ENCODE results near the gene GRIK4. TPM values are rescaled to one million over a fixed set of nuclear protein-coding genes. Genes with fewer than 3 reads are reported as not detected.

Gene GRIK4
- total and polyA plus RNA-seq, 2 donors (not counting 3 experiments of a cell fraction or from before 2014, with no cell fraction given): 0.81 to 1.6 TPM

DNA sequence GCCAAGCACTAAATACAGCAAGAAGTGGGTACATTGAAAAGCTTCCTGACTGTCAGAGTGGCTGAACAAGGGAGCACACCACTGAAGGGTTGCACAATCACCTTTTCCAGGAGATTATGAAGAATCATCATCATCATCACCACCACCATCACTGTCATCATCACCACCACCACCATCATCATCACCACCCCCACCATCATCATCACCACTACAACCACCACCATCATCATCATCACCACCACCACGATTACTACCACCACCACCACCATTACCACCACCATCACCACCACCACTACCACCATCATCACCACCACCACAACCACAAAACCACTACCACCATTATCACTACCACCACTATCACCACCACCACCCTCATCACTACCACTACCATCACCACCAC is 364.4 kb downstream of the GRIK4 start:
- FAIRE-seq: no peak
- DNase-seq (ENCODE audit: low read depth, low spot score): no peak
- no peaks in the 10 kb centered on the region for H3K27me3 ChIP-seq (ENCODE audit: control insufficient read depth in 2 of 2, insufficient read depth in 2 of 2, low read length in 2 of 2)
- no peak overlapping the region for H3K4me3 ChIP-seq (replicated peaks in 1 of 3; ENCODE audit: insufficient read depth in 1 of 3, low read depth in 1 of 3, low read length in 3 of 3)
- intact Hi-C loops (cut with micrococcal nuclease) (no loop called here), dilution Hi-C loops (cut with MboI; ENCODE audit: extremely low pct_ligation_motif_present, low sequenced_read_pairs) (no loop called here)
- no peak overlapping the region for H2AFZ ChIP-seq (ENCODE audit: low read depth, low read length)
- H3K4me2 ChIP-seq (ENCODE audit: insufficient read depth, low read length): no peak overlapping the region
- no peaks in the 10 kb centered on the region for H3K79me2 ChIP-seq (ENCODE audit: control insufficient read depth, insufficient read depth, low read length)
- CTCF ChIA-PET: no interaction called here
- no TSS peak for BruUV-seq (replicated peaks)
- no peaks in the 10 kb centered on the region for H3K36me3 ChIP-seq (ENCODE audit: control insufficient read depth in 2 of 2, extremely low read depth in 1 of 2, insufficient read depth in 2 of 2, low read length in 2 of 2)
- H3K27ac ChIP-seq (ENCODE audit: insufficient read depth, low read depth, low read length): no peak overlapping the region
- TF ChIP-seq CTCF (IDR thresholded peaks at IDR 0.05; ENCODE audit: extremely low read depth in 1 of 2, insufficient read depth in 1 of 2, low read depth in 1 of 2, low read length in 2 of 2) (no peak), MYC (IDR thresholded peaks at IDR 0.05; ENCODE audit: low read depth, low read length) (no peak), JUN (IDR thresholded peaks at IDR 0.05; ENCODE audit: borderline replicate concordance, insufficient read depth, insufficient read length, low read depth) (no peak), FOS (IDR thresholded peaks at IDR 0.05; ENCODE audit: borderline replicate concordance, insufficient read depth, low read length) (no peak), POLR2A (IDR thresholded peaks at IDR 0.05; ENCODE audit: low read depth, low read length) (no peak), EZH2 (IDR thresholded peaks at IDR 0.05; ENCODE audit: borderline replicate concordance, low read depth, low read length, severe bottlenecking) (no peak), GATA2 (IDR thresholded peaks at IDR 0.05; ENCODE audit: insufficient read depth, insufficient read length, low read depth, low read length) (no peak), POLR2AphosphoS5 (IDR thresholded peaks at IDR 0.05; ENCODE audit: insufficient read depth, low read depth, low read length) (no peak)
- TF ChIP-seq, protein P1, sequence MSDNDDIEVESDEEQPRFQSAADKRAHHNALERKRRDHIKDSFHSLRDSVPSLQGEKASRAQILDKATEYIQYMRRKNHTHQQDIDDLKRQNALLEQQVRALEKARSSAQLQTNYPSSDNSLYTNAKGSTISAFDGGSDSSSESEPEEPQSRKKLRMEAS (IDR thresholded peaks at IDR 0.05; ENCODE audit: insufficient read depth, insufficient read length): no peak
- H3K9ac ChIP-seq (replicated peaks; ENCODE audit: extremely low read depth, insufficient read depth, low read length): no peak overlapping the region
- H3K9me1 ChIP-seq (replicated peaks; ENCODE audit: control insufficient read depth, extremely low read depth, insufficient read depth, low read length): no peaks in the 10 kb centered on the region
- no peaks in the 10 kb centered on the region for H3K4me1 ChIP-seq (ENCODE audit: control insufficient read depth, extremely low read depth, insufficient read depth, low read length)
- POLR2A ChIA-PET: no interaction called here
- H3K9me3 ChIP-seq (replicated peaks; ENCODE audit: control insufficient read depth, insufficient read depth, low read length): no peaks in the 10 kb centered on the region
- H4K20me1 ChIP-seq (replicated peaks; ENCODE audit: control insufficient read depth, extremely low read depth, insufficient read depth, low read length): no peaks in the 10 kb centered on the region
